SK-N-SH (cell line): ENCODE results near the gene ZBTB5. TPM values are rescaled to one million over a fixed set of nuclear protein-coding genes. Genes with fewer than 3 reads are reported as not detected.

ENCODE experiments used
- CTCF ChIA-PET: fragments of 300-600, 350-600 bp; formaldehyde crosslinking; extraction: SDS; loops from one replicate; lab custom pipeline; 2021; lab: Yijun Ruan, JAX
- POLR2A ChIA-PET: fragments of 350-600 bp; sonication (Branson Sonifier 250); formaldehyde crosslinking; extraction: SDS; loops from one replicate; lab custom pipeline; 2020; ENCODE audit warnings: antibody characterized with exemption, inconsistent platforms; lab: Yijun Ruan, JAX
- DNase-seq: peaks from one replicate; pipeline ENCODE4 v3.0.0; 2012
- H2AFZ ChIP-seq: fragments of 200-600 bp; sonication (generic); 2 replicates; pipeline ENCODE4 v1.8.1; 2016; ENCODE audit warnings: antibody characterized with exemption, mild to moderate bottlenecking, low read depth
- H3F3A ChIP-seq: fragments of 200-600 bp; sonication (generic); replicated peaks from 2 replicates; pipeline ENCODE3; 2016; ENCODE audit warnings: antibody characterized with exemption, mild to moderate bottlenecking; ENCODE audit not compliant: insufficient read depth
- H3K27ac ChIP-seq, 2 experiments: fragments of 200-500 bp in 1 of 2; fragments of 200-600 bp in 1 of 2; sonication (Bioruptor generic) in 1 of 2; sonication (generic), shearing (Covaris generic) in 1 of 2; 2 replicates each; pipeline versions ENCODE4 v1.5.1 to v1.6.1; 2014 to 2016; ENCODE audit warnings: low read depth in 2 of 2, inconsistent platforms in 1 of 2, low read length in 1 of 2, mild to moderate bottlenecking in 1 of 2, mixed read lengths in 1 of 2
- H3K27me3 ChIP-seq: fragments of 200-600 bp; sonication (generic), shearing (Covaris generic); 2 replicates; pipeline ENCODE4 v1.6.1; 2016; ENCODE audit warnings: mixed run types; ENCODE audit not compliant: insufficient read depth
- H3K36me3 ChIP-seq, 2 experiments: fragments of 200-500 bp in 1 of 2; fragments of 200-600 bp in 1 of 2; sonication (Bioruptor generic) in 1 of 2; sonication (generic) in 1 of 2; replicated peaks in 1 of 2; 2 replicates each; pipeline versions ENCODE3 to v1.5.1; 2014 to 2016; ENCODE audit warnings: low read length in 1 of 2, mild to moderate bottlenecking in 1 of 2; ENCODE audit not compliant: insufficient read depth in 2 of 2, control insufficient read depth in 1 of 2
- H3K4me1 ChIP-seq, 2 experiments: fragments of 200-500 bp in 1 of 2; fragments of 200-600 bp in 1 of 2; sonication (Bioruptor generic) in 1 of 2; sonication (generic), shearing (Covaris generic) in 1 of 2; 2 replicates each; pipeline versions ENCODE4 v1.5.1 to v1.6.1; 2014 to 2016; ENCODE audit warnings: low read depth in 1 of 2, low read length in 1 of 2, mixed run types in 1 of 2; ENCODE audit not compliant: insufficient read depth in 2 of 2, control insufficient read depth in 1 of 2
- H3K4me2 ChIP-seq: fragments of 200-600 bp; sonication (generic), shearing (Covaris generic); 2 replicates; pipeline ENCODE4 v1.6.1; 2017; ENCODE audit warnings: mixed run types
- H3K4me3 ChIP-seq, 2 experiments: fragments of 200-500 bp in 1 of 2; fragments of 200-600 bp in 1 of 2; sonication (Bioruptor generic) in 1 of 2; sonication (generic), shearing (Covaris generic) in 1 of 2; 2 replicates each; pipeline versions ENCODE4 v1.5.1 to v1.8.1; 2014 to 2016; ENCODE audit warnings: low read depth in 2 of 2, inconsistent platforms in 1 of 2, low read length in 1 of 2, mild to moderate bottlenecking in 1 of 2, mixed read lengths in 1 of 2, moderate library complexity in 1 of 2
- H3K79me2 ChIP-seq: fragments of 200-600 bp; sonication (generic); 2 replicates; pipeline ENCODE4 v1.8.1; 2017; ENCODE audit warnings: mild to moderate bottlenecking; ENCODE audit not compliant: insufficient read depth
- H3K9ac ChIP-seq: fragments of 200-600 bp; sonication (generic); 2 replicates; pipeline ENCODE4 v1.6.1; 2017; ENCODE audit warnings: mixed run types
- H3K9me2 ChIP-seq: fragments of 200-600 bp; sonication (generic); 2 replicates; pipeline ENCODE4 v1.6.1; 2017; ENCODE audit warnings: mixed run types
- H3K9me3 ChIP-seq: fragments of 200-600 bp; sonication (generic); 2 replicates; pipeline ENCODE4 v1.6.1; 2017; ENCODE audit warnings: mixed run types, mild to moderate bottlenecking, moderate library complexity
- H4K20me1 ChIP-seq: fragments of 200-600 bp; sonication (generic); 2 replicates; pipeline ENCODE4 v1.6.1; 2017; ENCODE audit warnings: mild to moderate bottlenecking, mixed run types; ENCODE audit not compliant: insufficient read depth
- CHD2 ChIP-seq: fragments of 150-350 bp; IDR thresholded peaks from 2 replicates; pipeline ENCODE4 v1.6.1; 2018; ENCODE audit warnings: low read length; ENCODE audit not compliant: partially characterized antibody
- EP300 ChIP-seq, 2 experiments: IDR thresholded peaks; 2 replicates each; pipeline versions ENCODE4 v1.4.0 to v1.6.1; 2012; ENCODE audit warnings: borderline replicate concordance in 1 of 2, low read depth in 1 of 2, low read length in 1 of 2
- EZH2phosphoT487 ChIP-seq: fragments of 200-600 bp; sonication (generic); IDR thresholded peaks from 2 replicates; pipeline ENCODE4 v1.6.1; 2017; ENCODE audit warnings: low read depth, mixed run types, mild to moderate bottlenecking, antibody characterized with exemption, moderate library complexity, borderline replicate concordance
- FOXJ3 ChIP-seq: sonication (generic); formaldehyde crosslinking; IDR thresholded peaks from 2 replicates; pipeline ENCODE4 v1.5.1; 2020; ENCODE audit warnings: mild to moderate bottlenecking, missing genetic modification reagents
- FOXM1 ChIP-seq: IDR thresholded peaks from 2 replicates; pipeline ENCODE4 v1.4.0; 2012; ENCODE audit warnings: low read depth, mild to moderate bottlenecking
- GABPA ChIP-seq: IDR thresholded peaks from 2 replicates; pipeline ENCODE4 v1.4.0; 2012; ENCODE audit warnings: low read depth, mild to moderate bottlenecking
- JUND ChIP-seq: IDR thresholded peaks from 2 replicates; pipeline ENCODE4 v1.4.0; 2012
- MXI1 ChIP-seq: IDR thresholded peaks from 2 replicates; pipeline ENCODE4 v1.6.1; 2012; ENCODE audit warnings: mild to moderate bottlenecking, low read depth, low read length, improper control_type of control experiment
- NFIC ChIP-seq: IDR thresholded peaks from 2 replicates; pipeline ENCODE4 v1.4.0; 2012; ENCODE audit warnings: borderline replicate concordance
- NRF1 ChIP-seq: IDR thresholded peaks from 2 replicates; pipeline ENCODE4 v1.6.1; 2012; ENCODE audit warnings: low read depth, mild to moderate bottlenecking, low read length
- RAD21 ChIP-seq: IDR thresholded peaks from 2 replicates; pipeline ENCODE4 v1.6.1; 2012; ENCODE audit warnings: mild to moderate bottlenecking, low read length
- RXRA ChIP-seq: IDR thresholded peaks from 2 replicates; pipeline ENCODE4 v1.4.0; 2012; ENCODE audit warnings: low read depth, mild to moderate bottlenecking, borderline replicate concordance
- SIN3A ChIP-seq: IDR thresholded peaks from 2 replicates; pipeline ENCODE4 v1.6.1; 2012; ENCODE audit warnings: low read depth, mild to moderate bottlenecking, low read length, moderate library complexity, borderline replicate concordance
- TAF1 ChIP-seq: IDR thresholded peaks from 2 replicates; pipeline ENCODE4 v1.6.1; 2012; ENCODE audit warnings: low read depth, mild to moderate bottlenecking, low read length, moderate library complexity, borderline replicate concordance
- YY1 ChIP-seq: IDR thresholded peaks from 2 replicates; pipeline ENCODE4 v1.4.0; 2012; ENCODE audit warnings: low read depth, mild to moderate bottlenecking
- WGBS: methylation state at CpG from one replicate; pipeline ENCODE4 v1.1.6; 2017; ENCODE audit warnings: low lambda C conversion rate; 5-methylcytosine and 5-hydroxymethylcytosine counted together
- polyA plus RNA-seq, 3 experiments: library from polyadenylated mRNA; depleted of rRNA; stranded (reverse); fragments of >200 nt; gene quantifications; 2 replicates each; pipeline ENCODE4 v1.2.3, GENCODE V29; 2012
- TF ChIP-seq, protein P1 (sequence below): IDR thresholded peaks from 2 replicates; pipeline ENCODE4 v1.4.0; 2012; ENCODE audit warnings: low read depth, borderline replicate concordance
- TF ChIP-seq, protein P2 (sequence below): IDR thresholded peaks from 2 replicates; pipeline ENCODE4 v1.4.0; 2012; ENCODE audit warnings: low read depth
- TF ChIP-seq, protein P3 (sequence below): fragments of 150-350 bp; IDR thresholded peaks from 2 replicates; pipeline ENCODE4 v1.6.1; 2017; ENCODE audit warnings: antibody characterized with exemption, low read length, low read depth, borderline replicate concordance

Gene ZBTB5
- polyA plus RNA-seq, 1 of the 3 experiments (the other 2 are of a cell fraction) = 6.3 TPM

DNA sequence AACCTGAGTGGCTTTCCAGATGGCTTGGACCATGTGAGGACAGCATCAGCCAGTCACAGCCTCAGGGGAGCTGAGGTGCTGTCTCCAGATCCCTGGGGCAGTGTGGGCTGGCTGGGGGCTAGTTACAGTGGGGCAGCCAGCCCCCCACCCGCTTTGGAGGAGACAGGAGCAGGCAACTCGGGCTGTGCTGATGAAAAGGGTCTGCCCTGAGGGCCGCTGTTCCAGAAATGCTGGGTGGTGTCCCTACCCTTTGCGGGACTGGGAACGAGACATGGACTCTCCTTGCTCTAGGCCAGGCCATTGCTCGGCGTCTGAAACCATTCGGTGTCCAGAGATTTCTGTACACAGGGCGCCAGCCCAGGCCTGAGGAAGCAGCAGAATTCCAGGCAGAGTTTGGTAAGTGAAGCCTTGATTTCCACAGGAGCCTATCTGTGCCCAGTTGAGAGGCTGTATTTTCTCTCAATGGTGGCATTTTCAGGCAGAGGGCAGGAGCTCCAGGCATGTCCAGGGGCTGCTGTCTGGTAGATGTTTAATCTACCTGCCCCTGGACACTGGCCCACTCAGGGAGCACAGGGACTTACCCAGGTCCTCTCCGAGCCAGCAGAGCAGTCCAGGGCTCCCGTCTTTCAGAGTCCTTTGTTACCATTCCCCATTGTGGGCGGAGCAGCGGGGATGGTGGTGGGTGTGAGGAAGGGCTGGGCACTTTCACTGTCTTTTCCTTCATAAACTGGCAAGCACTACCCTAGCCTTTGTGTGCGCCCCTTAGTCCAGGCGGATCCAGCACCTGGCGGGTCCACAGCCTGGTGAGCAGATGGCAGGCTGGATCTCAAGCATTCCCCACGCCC is 35.6 kb downstream of the ZBTB5 start:
- Histone ChIP-seq H4K20me1 (peaks cover 9% of the 10 kb centered on the region), H3K27me3 (no peaks in the 10 kb centered on the region), H2AFZ (no peak overlapping the region), H3K36me3 (peaks cover 26 to 66% of the 10 kb centered on the region in 2 experiments), H3K4me3 (no peak overlapping the region), H3K4me1 (peaks cover 0 to 4% of the 10 kb centered on the region in 2 experiments; a peak in 1 of 4 replicates), H3K9me3 (no peaks in the 10 kb centered on the region), H3K79me2 (peaks cover 13% of the 10 kb centered on the region; the same call in 1 of the 2 replicates), H3K4me2 (no peak overlapping the region), H3K27ac (no peak overlapping the region; a peak in 1 of 4 replicates), H3F3A (no peaks in the 10 kb centered on the region), H3K9ac (no peak overlapping the region), H3K9me2 (no peaks in the 10 kb centered on the region)
- DNase-seq = no peak
- ChIA-PET POLR2A (no interaction called here), CTCF (no interaction called here)
- 93% methylated on average over 13 of the region's 17 CpGs for WGBS
- no peak for TF ChIP-seq YY1
- no peak for TF ChIP-seq NFIC
- no peak for TF ChIP-seq GABPA
- TF ChIP-seq, protein P1, sequence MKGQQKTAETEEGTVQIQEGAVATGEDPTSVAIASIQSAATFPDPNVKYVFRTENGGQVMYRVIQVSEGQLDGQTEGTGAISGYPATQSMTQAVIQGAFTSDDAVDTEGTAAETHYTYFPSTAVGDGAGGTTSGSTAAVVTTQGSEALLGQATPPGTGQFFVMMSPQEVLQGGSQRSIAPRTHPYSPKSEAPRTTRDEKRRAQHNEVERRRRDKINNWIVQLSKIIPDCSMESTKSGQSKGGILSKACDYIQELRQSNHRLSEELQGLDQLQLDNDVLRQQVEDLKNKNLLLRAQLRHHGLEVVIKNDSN = no peak
- TF ChIP-seq RXRA = no peak
- TF ChIP-seq EP300 (IDR thresholded peaks at IDR 0.05; ENCODE audit: borderline replicate concordance in 1 of 2, low read depth in 1 of 2, low read length in 1 of 2) = no peak
- TF ChIP-seq, protein P2, sequence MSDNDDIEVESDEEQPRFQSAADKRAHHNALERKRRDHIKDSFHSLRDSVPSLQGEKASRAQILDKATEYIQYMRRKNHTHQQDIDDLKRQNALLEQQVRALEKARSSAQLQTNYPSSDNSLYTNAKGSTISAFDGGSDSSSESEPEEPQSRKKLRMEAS = no peak
- TF ChIP-seq JUND = no peak
- no peak for TF ChIP-seq NRF1
- TF ChIP-seq EZH2phosphoT487 = no peak
- TF ChIP-seq, protein P3, sequence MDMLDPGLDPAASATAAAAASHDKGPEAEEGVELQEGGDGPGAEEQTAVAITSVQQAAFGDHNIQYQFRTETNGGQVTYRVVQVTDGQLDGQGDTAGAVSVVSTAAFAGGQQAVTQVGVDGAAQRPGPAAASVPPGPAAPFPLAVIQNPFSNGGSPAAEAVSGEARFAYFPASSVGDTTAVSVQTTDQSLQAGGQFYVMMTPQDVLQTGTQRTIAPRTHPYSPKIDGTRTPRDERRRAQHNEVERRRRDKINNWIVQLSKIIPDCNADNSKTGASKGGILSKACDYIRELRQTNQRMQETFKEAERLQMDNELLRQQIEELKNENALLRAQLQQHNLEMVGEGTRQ = no peak

DNA sequence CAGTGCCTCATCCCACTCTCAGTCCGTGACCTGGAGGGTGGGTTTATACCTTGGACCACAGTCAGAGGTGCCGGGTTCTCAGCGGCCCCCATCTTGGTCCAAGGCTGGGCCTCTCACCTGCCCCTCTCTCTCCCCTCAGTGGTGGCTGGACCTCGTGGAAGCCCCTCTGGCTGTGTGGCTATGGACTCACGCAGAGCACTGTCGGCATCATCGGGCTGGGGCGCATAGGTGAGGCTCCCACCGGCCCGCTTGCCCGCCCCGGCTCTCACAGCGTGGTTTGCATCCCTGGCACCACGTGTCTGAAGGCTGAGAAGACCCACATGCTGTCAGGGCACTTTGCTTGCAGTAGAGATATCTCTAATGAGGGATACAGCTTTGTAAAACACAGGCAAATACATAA is 36.9 kb downstream of the ZBTB5 start:
- H3K79me2 ChIP-seq = peaks cover 26% of the 10 kb centered on the region
- WGBS = 97% methylated on average over 12 of the region's 14 CpGs
- TF ChIP-seq MXI1 (no peak), FOXM1 (no peak), YY1 (no peak), TAF1 (no peak), RAD21 (no peak), SIN3A (no peak), EP300 (IDR thresholded peaks at IDR 0.05; ENCODE audit: borderline replicate concordance in 1 of 2, low read depth in 1 of 2, low read length in 1 of 2) (no peak), FOXJ3 (CRISPR knock-in tag) (no peak), RXRA (no peak), CHD2 (no peak), NRF1 (no peak)
- TF ChIP-seq, protein P3 = no peak
- TF ChIP-seq, all 33 proteins: peak for 0
- no peak overlapping the region for H3K9ac ChIP-seq
- no peak overlapping the region for H2AFZ ChIP-seq
- no peaks in the 10 kb centered on the region for H3K9me3 ChIP-seq
- peaks cover 27 to 56% of the 10 kb centered on the region in 2 experiments for H3K36me3 ChIP-seq
- peaks cover 8 to 16% of the 10 kb centered on the region in 2 experiments; a peak in 2 of 4 replicates for H3K4me1 ChIP-seq
- no peaks in the 10 kb centered on the region for H3F3A ChIP-seq
- no peak for DNase-seq
- ChIA-PET CTCF (no interaction called here), POLR2A (no interaction called here)
- no peak overlapping the region for H3K27ac ChIP-seq
- no peaks in the 10 kb centered on the region for H3K27me3 ChIP-seq
- H4K20me1 ChIP-seq = peaks cover 16% of the 10 kb centered on the region
- no peak overlapping the region for H3K4me2 ChIP-seq
- no peak overlapping the region for H3K4me3 ChIP-seq
- no peaks in the 10 kb centered on the region for H3K9me2 ChIP-seq
